Stimulated activated CD4-positive, alpha-beta T cell treated with anti-CD3 and anti-CD28 coated beads, TNF-alpha, amount 100 ng/mL, for 48 hours (primary cell): ENCODE results near the gene ABCG4.
A peak's percentile ranks its signal among the peaks of the same experiment; 100 is the strongest.
"Not testable (repeated sequence)": the region's sequence is repeated elsewhere in the genome, so short reads cannot be mapped to it uniquely, and the experiment has no call there.

ENCODE experiments used
- DNase-seq, 3 donors: peaks; one replicate each; pipeline ENCODE4 v3.0.0-alpha.2; 2020; ENCODE audit warnings: low read depth in 3 of 3

The ABCG4 gene

DNA sequence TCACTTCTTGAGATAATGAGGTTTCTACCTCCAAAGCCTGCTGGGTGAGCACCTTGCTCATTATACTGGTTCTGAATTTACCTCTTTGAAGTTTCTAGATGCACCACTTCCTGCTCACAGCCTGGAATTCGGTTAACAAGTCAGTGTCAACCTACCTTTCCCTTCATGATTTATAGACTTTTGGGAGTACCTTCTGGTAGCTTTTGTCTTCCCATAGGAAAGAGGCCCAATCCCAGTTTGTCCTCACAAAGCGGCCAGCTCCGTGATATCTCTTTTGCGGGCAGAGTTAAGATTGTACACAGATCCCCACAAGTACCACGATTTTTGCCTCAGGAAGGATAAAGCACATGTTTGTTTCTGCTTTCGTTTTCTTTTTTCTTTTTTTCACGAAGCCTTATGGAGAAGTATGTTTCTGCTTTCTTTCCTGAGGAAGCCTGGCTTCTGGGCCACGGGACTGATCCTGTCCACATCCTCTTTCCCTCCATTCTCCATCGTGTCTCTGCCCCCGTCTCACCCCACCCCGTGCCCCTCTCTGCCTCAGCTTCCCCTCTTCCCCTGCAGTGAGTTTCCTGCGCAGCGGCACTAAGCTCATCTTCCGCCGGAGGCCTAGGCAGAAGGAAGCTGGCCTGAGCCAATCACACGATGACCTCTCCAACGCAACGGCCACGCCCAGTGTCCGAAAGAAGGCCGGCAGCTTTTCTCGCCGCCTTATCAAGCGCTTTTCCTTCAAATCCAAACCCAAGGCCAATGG is 33.2 kb upstream of the ABCG4 start:
- DNase-seq, result no peak

DNA sequence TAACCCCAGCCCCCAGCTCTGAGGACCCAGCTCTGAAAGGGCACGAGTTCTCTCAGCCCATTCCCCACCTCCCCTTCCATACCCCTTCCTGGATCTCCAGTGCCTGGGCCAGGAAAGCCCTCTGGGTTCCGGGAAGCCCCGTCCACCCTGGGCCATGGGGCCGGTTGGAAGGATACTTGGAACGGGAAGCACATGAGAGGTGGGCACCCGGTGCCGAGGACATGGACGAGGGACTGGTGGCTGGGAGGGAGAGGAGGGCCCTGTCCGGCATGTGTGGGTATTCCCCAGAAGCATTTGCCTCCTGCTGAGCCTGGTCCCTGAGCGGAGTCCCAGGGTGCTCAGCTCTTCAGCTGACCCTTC is 32.6 kb upstream of the ABCG4 start:
- no peak for DNase-seq

GRCh38 chr11:119116601-119117000 is 32.3 kb upstream of the ABCG4 start:
- no peak for DNase-seq

GRCh38 chr11:119117004-119117706 is 31.7 kb upstream of the ABCG4 start:
- no peak for DNase-seq

DNA sequence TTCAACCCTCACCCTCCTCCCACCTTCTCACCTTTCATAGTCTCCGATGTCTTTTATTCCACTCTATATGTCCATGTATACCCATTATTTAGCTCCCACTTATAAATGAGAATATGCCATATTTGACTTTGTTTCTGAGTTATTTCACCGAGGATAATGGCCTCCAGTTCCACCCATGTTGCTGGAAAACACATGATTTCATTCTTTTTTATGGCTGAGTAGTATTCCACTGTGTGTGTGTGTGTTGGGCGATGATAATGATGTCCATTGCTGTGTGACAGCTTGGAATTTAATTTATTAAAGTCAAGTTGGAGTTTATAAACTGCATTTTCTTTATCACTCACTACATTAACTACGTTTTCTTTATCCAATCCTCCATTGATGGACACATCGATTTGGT is 30.6 kb upstream of the ABCG4 start:
- no peak for DNase-seq

DNA sequence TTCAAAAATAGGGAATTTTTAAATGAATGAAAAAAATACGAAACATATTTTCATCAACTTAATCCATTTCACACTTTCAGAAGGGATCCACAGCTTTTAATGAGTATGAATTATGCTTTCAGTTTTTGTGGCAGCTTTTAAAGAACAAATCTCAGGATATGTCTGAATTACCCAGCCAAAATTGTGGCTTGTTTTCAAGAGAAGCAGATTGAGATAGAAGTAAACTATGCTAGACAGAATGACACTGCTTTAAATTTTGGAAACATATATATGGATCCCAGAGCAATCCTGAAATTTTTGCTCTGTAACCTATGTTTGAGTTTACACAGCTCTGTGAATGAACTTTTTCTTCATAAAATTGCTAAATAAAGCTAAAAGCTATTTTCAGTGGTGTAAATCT is 29.9 kb upstream of the ABCG4 start:
- no peak for DNase-seq

GRCh38 chr11:119120639-119121007 is 28.2 kb upstream of the ABCG4 start:
- no peak for DNase-seq

- peak; percentile 99 to 100 (median 100) for DNase-seq
Observed at GRCh38 chr11:119121008-119121810, 27.6 kb upstream of the ABCG4 start, which contains the start of gene HINFP. TSS of gene HINFP (plus strand) at chr11:119121580. CDS start at chr11:119126945, 5,365 bp downstream.

DNA sequence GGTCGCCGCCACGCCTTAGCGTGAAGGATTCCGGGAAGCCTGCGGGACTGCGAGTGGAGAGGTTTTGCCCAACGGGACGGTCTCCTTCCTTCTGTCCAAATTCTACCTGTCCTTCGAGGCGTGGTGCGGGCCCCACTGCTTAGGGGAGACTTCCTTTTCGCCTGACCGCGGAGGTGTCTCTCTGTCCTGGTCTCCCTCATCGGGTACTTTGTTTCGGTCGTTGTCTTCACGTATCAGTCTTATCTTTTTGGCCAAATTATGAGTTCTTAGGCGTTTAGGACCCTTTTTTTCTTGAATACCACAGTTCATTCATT is 27.1 kb upstream of the ABCG4 start:
- no peak for DNase-seq

DNA sequence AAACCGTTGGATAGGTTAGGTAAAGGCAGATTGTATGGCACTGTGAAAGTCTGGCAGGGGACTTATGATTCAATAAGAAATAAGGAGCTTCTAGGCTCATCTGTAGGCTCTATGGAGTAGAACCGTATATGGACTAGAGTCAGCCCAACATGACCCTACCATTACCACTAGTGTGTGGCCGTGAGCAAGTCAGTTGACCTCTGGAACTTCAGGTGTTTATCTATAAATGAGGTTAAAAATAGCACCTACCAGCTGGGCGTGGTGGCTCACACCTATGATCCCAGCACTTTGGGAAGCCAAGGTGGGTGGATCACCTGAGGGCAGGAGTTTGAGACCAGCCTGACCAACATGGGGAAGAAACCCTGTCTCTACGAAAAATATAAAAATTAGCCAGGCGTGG is 23.0 kb upstream of the ABCG4 start:
- DNase-seq, result no peak

DNA sequence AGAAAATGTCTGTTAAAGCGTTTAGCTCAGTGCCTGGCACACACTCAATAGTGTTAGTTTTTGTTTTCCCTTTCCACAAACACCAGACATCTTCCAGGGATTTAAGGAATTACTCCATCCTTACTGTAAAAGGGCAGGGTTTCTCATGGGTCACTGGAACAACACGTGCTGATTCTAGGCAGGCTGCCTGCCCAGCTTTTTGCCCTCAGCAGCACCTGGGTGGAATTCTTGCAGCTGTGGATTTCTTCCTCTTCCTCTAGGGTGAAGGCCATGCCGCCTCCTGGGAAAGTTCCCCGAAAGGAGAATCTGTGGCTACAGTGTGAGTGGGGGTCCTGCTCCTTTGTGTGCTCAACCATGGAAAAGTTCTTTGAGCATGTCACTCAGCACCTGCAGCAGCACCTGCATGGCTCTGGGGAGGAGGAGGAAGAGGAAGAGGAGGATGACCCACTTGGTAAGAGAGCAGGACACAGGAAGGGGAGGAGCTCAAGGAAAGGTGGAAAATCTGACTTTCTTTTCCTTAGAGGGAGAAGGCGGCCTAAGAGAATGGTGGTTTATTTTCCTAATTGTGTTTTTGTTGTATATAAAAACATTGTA is 22.1 kb upstream of the ABCG4 start:
- no peak for DNase-seq

DNA sequence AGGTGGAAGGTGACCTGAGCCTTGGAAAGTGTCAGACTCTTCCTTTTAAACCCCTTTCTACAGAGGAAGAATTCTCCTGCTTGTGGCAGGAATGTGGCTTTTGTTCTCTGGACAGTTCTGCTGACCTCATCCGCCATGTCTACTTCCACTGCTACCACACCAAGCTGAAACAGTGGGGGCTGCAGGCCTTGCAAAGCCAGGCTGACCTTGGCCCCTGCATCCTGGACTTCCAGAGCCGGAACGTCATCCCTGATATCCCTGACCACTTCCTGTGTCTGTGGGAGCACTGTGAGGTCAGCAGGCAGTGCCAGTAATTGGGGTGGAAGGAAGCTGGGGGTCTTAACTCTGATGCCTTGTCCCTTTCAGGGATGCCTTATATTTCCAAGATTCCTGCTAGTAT is 18.2 kb upstream of the ABCG4 start:
- DNase-seq, result no peak

GRCh38 chr11:119134389-119134978 is 14.4 kb upstream of the ABCG4 start:
- DNase-seq, result no peak

- not testable (repeated sequence) for DNase-seq
Observed at GRCh38 chr11:119139276-119139675, 9.6 kb upstream of the ABCG4 start.

- peak in 1 of 3 donors; percentile 25 for DNase-seq
Observed at GRCh38 chr11:119144825-119145486, 3.9 kb upstream of the ABCG4 start.

DNA sequence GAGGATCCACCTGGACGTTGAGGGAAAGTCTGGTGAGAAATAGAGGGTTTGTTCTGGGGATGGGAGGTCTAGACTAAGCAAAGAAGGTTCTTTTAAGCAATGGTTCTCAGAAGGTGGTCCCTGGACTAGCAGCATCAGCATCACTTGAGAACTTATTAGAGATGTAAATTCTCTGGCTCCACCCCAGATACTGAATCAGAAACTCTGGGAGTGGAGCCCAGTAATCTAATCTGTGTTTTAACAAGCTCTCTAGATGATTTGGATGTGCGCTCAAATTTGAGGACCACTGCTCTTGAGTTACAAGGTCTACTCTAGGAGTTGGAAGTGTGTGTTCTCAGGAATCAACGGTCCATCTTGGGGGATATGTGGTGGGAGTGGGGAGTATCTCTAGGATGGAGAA is 3.3 kb upstream of the ABCG4 start:
- DNase-seq, result no peak

DNA sequence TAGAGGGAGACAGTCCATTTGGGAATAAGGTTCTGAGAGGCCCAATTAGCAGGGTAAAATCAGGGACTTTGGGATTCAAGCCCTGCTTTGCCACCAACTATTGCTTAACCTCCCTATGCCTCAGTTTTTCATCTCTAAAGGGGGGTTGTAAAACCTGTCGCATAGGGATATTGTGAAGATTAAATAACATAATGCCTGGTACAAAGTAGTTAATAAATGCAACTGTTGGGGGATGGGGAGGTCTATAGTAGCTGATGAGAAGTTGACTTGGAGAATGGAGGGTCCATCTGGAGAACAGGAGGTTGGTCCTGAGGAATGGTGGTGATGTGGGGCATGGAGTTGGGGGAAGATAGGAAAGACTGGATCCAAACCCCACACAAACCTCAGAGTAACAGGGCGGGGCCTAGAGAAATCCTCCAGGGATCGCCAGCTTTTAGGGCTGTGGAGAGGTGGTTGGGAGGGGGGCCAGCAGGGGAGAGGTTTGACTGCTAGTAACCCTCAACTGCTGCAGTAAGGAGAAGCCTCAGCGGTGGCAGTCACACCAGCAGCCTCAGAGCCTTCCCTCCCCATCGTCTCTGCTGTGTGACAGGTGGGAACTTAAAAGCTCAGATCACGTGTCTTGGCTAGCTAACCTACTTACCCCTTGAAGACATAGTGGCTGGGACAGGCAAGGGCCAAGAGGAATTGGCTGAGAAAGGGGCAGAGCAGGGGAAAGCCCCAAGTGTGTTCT is 1.1 kb upstream of the ABCG4 start:
- DNase-seq, result no peak

GRCh38 chr11:119148720-119149017 is 183 bp upstream of the ABCG4 start:
- no peak for DNase-seq

GRCh38 chr11:119149786-119150275 is 979 bp downstream of the ABCG4 start:
- DNase-seq, result no peak

DNA sequence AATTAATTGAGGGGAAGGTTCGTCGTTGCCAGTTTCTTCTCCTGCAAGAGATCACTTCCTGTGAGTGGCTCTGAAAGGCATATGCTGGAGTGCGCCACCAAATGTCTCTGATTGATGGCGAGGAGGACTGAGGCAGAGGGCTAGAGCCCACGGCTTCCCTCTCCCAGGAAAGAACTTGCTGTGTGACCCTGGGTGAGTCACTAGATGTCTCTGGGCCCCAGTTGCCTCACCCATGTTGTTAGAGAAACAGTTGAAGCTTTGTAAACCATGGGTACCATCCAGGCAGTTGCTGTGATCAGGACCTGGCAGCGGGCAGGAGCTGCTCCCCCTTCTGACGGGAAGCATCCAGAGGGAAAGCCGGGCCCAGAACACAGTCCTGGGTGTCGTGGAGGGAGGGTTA is 3.2 kb downstream of the ABCG4 start:
- DNase-seq, result no peak

- DNase-seq, result no peak
Observed at GRCh38 chr11:119152604-119153003, 3.8 kb downstream of the ABCG4 start.
